Activated CD4-positive, CD25-positive, alpha-beta regulatory T cell treated with anti-CD3 and anti-CD28 coated beads, Interleukin-2, amount 50 U/mL, for 72 hours (primary cell): Measurements from ENCODE around the gene OR13J1.
"Not testable (repeated sequence)": the region's sequence is repeated elsewhere in the genome, so short reads cannot be mapped to it uniquely, and the experiment has no call there.

Experiments used
- DNase-seq: peaks from one replicate; pipeline ENCODE4 v3.0.0; 2021

OR13J1 gene, protein sequence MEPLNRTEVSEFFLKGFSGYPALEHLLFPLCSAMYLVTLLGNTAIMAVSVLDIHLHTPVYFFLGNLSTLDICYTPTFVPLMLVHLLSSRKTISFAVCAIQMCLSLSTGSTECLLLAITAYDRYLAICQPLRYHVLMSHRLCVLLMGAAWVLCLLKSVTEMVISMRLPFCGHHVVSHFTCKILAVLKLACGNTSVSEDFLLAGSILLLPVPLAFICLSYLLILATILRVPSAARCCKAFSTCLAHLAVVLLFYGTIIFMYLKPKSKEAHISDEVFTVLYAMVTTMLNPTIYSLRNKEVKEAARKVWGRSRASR

GRCh38 chr9:35870351-35870923 is at the start of gene OR13J1:
Gene OR13J1 (minus strand): TSS chr9:35870401. CDS start chr9:35870401, 0 bp downstream.
- DNase-seq: no peak

GRCh38 chr9:35919212-35920008 is 49.2 kb upstream of the OR13J1 start:
- DNase-seq: no peak

DNA sequence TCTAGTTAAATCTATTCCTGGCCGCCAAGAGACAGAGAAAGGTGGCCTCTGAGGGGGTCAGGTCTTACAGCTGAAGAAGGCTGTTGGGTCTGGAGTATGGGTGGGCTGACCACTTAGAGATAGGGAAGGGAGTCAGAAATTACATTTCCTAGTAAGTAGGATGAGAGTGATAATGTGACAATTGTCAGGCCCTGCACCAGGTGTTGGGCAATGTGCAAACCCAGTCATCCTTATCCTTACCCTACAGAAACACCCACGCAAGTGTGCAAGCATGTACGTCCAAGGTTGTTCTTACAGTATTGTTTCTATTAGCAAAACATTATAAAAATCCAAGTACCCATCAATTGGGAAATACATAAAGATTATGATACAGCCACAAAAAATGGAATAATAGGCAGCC is 48.6 kb upstream of the OR13J1 start:
- DNase-seq: no peak

- no peak for DNase-seq
Measured at GRCh38 chr9:35917261-35917660, 47.1 kb upstream of the OR13J1 start.

- no peak for DNase-seq
Measured at GRCh38 chr9:35915681-35916294, 45.6 kb upstream of the OR13J1 start.

DNA sequence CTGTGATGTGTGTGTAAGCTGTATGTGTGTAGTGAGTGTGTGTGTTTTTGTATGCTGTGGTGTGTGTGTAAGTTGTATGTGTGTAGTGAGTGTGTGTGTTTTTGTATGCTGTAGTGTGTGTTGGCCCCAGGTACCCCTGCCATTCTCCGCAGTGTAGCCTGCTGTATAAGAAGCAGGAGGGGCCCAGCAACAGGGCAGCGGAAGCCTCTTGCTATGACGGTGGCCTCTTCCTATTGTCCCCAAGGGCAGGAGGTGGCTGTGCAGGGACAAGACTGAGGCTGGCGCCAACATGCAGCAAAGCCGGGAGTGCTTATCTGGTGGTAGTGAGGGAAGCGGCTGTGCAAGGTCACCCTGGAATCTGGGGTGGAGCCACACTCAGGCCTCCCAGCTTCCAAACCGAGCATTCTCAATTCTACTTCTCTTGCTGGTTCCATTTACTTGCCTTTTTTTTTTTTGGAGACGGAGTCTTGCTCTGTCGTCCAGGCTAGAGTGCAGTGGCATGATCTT is 44.2 kb upstream of the OR13J1 start:
- DNase-seq: no peak

GRCh38 chr9:35913429-35913828 is 43.2 kb upstream of the OR13J1 start:
- DNase-seq: not testable (repeated sequence)

- DNase-seq: no peak
Measured at GRCh38 chr9:35912791-35913400, 42.7 kb upstream of the OR13J1 start.

GRCh38 chr9:35911690-35912089 is 41.5 kb upstream of the OR13J1 start:
- DNase-seq: no peak

- DNase-seq: no peak
Measured at GRCh38 chr9:35910613-35911359, 40.6 kb upstream of the OR13J1 start.

DNA sequence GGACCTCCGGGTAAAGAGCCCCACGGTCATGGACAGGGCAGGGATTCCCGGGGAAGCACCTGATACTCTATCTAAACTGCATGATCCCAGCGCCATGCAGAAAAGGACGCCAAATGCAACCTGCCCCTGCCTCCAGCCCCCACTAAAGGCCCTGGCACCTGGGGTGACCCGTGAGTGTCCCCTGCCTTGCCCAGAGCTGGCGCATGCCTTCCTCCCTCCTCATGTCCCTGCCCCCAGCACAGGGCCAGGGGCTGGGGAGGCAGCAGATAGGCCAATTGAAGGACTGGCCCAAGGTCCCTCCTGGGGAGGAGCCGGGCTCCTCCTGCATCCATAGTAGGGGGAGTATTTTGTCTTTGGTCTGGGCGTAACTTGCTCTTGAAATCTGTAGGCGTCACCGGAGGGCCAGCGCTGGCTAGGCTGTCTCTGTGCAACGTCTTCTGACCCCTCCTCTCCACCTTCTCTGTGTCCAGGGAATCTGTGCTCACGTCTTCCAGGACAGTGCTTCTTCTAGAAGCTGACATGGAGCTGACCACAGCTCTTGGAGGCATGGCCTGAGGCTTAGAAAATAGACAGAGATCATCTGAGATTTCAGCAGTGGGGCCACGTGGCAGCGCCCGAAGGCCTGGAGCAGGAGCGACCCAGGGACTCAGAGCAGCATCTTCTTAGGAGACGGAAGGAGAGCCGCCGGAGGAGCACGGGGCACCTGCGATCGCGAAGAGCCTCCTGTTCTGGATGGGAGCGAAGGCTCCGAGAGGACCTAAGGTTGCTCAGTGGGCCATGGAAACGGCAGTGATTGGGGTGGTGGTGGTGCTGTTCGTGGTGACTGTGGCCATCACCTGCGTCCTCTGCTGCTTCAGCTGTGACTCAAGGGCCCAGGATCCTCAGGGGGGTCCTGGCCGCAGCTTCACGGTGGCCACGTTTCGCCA is 39.7 kb upstream of the OR13J1 start:
- no peak for DNase-seq

GRCh38 chr9:35909274-35909673 is 39.1 kb upstream of the OR13J1 start, which contains the start of gene SPAAR:
Gene SPAAR (plus strand): TSS chr9:35909490. CDS start chr9:35910464, 974 bp downstream.
- DNase-seq: no peak

DNA sequence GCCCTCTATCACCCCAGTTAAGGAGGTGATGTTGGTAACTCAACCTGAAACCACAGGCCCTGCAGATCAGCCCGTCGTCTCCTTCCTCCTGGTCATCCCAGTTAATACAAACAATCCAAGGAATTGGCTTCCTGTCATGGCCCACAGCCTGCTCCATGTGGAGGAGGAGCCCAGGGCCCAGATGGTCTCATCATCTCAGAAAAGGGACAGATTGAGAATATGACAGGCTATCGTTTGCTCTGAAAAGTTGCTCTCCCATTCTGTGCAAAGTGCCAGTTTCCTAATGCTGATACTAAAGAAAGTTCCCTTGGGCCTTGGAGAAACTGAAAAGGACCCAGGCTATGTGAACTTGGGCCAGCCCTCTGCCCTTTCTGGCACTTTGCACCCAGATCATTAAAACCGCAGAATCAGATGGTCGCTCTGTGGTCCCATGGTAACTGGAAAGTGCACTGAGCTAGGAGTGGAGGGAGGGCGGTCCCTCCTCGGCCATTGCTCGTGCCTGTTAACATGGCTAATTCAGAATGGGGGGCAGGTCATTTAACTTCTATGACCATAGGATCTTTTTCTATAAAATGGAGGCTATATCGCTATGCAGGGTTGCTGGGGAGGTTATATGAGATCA is 38.4 kb upstream of the OR13J1 start:
- DNase-seq: no peak

GRCh38 chr9:35907711-35908503 is 37.7 kb upstream of the OR13J1 start:
- no peak for DNase-seq

DNA sequence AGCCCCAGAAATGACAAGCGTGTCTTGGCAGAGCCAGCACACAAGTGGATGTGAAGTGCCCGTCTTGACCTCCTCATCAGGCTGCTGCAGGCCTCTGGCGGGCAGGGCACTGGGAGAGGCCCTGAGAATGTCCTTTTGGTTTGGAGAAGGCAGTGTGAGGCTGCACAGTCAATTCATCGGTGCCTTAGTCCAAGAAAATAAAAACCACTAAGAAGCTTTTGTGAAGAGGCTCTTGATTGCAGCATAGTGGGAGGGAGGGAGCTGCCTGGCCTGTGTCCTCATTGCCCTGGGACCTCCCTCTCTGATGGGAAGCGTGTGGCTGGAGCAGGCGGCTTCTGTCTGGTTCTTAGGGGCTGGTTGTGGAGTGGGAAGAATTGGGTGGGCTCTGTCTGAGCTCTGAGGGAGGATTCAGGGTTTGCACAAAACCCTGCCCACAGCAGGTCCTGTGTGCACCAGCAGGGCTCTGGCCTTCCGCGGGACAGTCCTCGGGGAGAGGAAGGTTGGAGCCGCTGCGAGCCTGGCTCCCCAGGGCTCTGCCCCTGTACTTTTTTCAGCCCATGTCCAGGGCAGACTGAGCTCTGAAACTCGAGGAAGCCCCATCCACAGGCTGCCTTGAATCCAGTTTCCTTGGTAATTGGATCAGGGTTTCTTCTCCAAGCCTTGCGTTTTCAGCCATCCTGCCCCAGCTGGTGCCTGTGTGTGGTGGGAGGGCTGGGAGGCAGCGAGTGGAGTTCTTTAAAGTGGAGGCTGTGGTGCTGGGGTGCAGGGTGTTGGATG is 36.9 kb upstream of the OR13J1 start:
- no peak for DNase-seq

DNA sequence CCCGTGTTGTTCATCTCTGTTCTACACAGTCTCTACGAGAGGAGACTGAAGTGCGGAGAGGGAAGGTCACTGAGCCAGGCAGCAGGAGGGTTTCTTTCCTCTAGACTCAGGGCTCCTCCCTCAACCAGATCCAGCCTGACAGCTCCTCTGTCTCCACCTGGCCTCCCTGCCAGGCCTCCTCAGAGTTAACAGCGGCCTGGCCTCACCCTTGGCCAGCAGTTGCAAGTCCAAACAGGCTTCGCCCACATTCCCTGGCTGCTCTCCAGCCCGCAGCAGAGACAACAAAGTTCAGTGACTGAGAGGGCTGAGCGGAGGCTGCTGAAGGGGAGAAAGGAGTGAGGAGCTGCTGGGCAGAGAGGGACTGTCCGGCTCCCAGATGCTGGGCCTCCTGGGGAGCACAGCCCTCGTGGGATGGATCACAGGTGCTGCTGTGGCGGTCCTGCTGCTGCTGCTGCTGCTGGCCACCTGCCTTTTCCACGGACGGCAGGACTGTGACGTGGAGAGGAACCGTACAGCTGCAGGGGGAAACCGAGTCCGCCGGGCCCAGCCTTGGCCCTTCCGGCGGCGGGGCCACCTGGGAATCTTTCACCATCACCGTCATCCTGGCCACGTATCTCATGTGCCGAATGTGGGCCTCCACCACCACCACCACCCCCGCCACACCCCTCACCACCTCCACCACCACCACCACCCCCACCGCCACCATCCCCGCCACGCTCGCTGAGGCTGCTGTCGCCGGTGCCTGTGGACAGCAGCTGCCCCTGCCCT is 35.9 kb upstream of the OR13J1 start, which contains the start of gene HRCT1:
TSS of gene HRCT1 (plus strand) at position 291 of the 768 bp plus-strand sequence. CDS start at position 377, 86 bp downstream.
- DNase-seq: no peak

DNA sequence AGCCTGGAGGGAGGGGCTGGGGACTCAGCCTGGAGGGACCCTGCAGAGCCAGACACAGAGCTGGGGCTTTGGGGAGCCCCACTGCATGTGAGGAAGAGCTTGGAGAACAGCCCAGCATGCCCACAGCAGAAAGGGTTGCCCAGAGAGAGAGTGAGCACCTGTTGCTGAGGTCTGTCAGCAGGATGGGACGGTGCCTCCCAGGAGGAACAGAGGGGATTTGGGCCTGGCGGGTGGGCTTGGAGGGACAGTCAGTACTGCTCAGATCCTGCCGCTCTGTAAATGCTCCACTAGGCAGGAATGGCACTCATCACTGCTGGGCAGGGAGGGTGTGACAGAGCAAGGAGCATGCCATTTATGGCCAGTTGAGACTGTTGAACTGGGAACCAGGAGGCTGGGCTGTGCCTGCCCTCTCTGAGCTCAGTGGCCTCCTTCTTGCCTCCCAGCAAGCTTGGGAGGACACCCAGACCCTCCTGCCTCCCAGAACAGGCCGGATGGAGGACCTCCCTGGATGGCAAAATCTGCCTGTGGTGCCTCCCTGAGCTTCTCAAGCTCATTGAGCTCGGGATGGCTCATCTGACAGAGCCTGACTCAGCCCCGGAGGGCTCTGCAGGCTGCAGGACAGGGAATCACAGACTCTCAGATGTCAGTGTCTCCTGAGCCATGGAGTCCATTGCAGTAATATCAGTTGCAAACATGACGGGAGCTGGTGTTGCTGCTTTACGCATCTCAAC is 35.0 kb upstream of the OR13J1 start:
- no peak for DNase-seq
